ENCODE measurements around the gene GLIPR1. TPM values are rescaled to one million over a fixed set of nuclear protein-coding genes. Genes with fewer than 3 reads are reported as not detected.
"Not testable (repeated sequence)": the region's sequence is repeated elsewhere in the genome, so short reads cannot be mapped to it uniquely, and the experiment has no call there.

GLIPR1 gene
- total RNA-seq, 2 experiments from 2014 or later: 35.2 to 43.6 TPM

GRCh38 chr12:75505706-75506312, 25.3 kb downstream of the GLIPR1 start:
- no peaks in the 10 kb centered on the region for H3K27me3 Mint-ChIP-seq
- H3K9me3 Mint-ChIP-seq: no peaks in the 10 kb centered on the region
- H3K27ac Mint-ChIP-seq: peak overlapping the region; percentile 15
- peaks cover 32% of the 10 kb centered on the region for H3K4me1 Mint-ChIP-seq
- ChIA-PET CTCF (interaction anchor here (1.1 to 1.4 kb wide), 3 partner anchors 21 to 115 kb away, joined by 3 to 10 read pairs (median 3); no protein-coding TSS in a partner anchor), POLR2A (no interaction called here)
- H3K4me3 Mint-ChIP-seq: no peak overlapping the region
- peaks cover 39% of the 10 kb centered on the region for H3K36me3 Mint-ChIP-seq (ENCODE audit: low read depth)
- DNase-seq: no peak

GRCh38 chr12:75507086-75507485, 26.5 kb downstream of the GLIPR1 start:
- ChIA-PET CTCF (interaction anchor here (1.0 to 1.6 kb wide), 6 partner anchors 10 to 542 kb away, joined by 3 to 7 read pairs (median 4); partner anchors contain the start of gene GLIPR1L2), POLR2A (no interaction called here)
- DNase-seq: no peak
- Mint-ChIP-seq H3K36me3 (ENCODE audit: low read depth) (peaks cover 37% of the 10 kb centered on the region), H3K27ac (no peak overlapping the region), H3K4me1 (peaks cover 37% of the 10 kb centered on the region), H3K27me3 (no peaks in the 10 kb centered on the region), H3K9me3 (peaks cover 2% of the 10 kb centered on the region), H3K4me3 (no peak overlapping the region)

GRCh38 chr12:75508159-75508558, 27.6 kb downstream of the GLIPR1 start:
- POLR2A ChIA-PET: no interaction called here
- no peak for DNase-seq
- Mint-ChIP-seq H3K9me3 (peaks cover 2% of the 10 kb centered on the region), H3K27ac (no peak overlapping the region), H3K4me1 (peaks cover 38% of the 10 kb centered on the region), H3K4me3 (no peak overlapping the region), H3K36me3 (ENCODE audit: low read depth) (peaks cover 37% of the 10 kb centered on the region), H3K27me3 (no peaks in the 10 kb centered on the region)
- CTCF ChIA-PET: interaction anchor here (0.6 to 1.6 kb wide), 5 partner anchors 24 to 717 kb away, joined by 3 to 7 read pairs (median 4); partner anchors contain the start of gene GLIPR1

- peaks cover 36% of the 10 kb centered on the region for H3K4me1 Mint-ChIP-seq
- H3K4me3 Mint-ChIP-seq: peak overlapping the region; percentile 89
- CTCF ChIA-PET: interaction anchor here (0.7 to 1.5 kb wide), 3 partner anchors 24 to 27 kb away, joined by 3 read pairs; no protein-coding TSS in a partner anchor
- no peak for DNase-seq
- H3K27ac Mint-ChIP-seq: peak overlapping the region; percentile 98
- H3K9me3 Mint-ChIP-seq: peaks cover 2% of the 10 kb centered on the region
- no peaks in the 10 kb centered on the region for H3K27me3 Mint-ChIP-seq
- peaks cover 30% of the 10 kb centered on the region for H3K36me3 Mint-ChIP-seq (ENCODE audit: low read depth)
- POLR2A ChIA-PET: no interaction called here
Measured at GRCh38 chr12:75509621-75510020, 29.1 kb downstream of the GLIPR1 start.

- peak; percentile 95 for DNase-seq
- Mint-ChIP-seq H3K4me1 (peaks cover 33% of the 10 kb centered on the region), H3K4me3 (peak within 1 kb of the TSS; percentile 89), H3K9me3 (peaks cover 2% of the 10 kb centered on the region), H3K36me3 (ENCODE audit: low read depth) (peaks cover 19% of the 10 kb centered on the region), H3K27me3 (no peaks in the 10 kb centered on the region), H3K27ac (peak within 1 kb of the TSS; percentile 98)
- CTCF ChIA-PET: interaction anchor here (0.5 to 1.7 kb wide), 11 partner anchors 11 to 529 kb away, joined by 3 to 9 read pairs (median 3); partner anchors contain the start of genes GLIPR1 and PHLDA1
- POLR2A ChIA-PET: no interaction called here
Measured at GRCh38 chr12:75511116-75512048, 30.8 kb downstream of the GLIPR1 start, which contains the start of gene KRR1. KRR1 (minus strand) TSS chr12:75511609; CDS start chr12:75511597, 12 bp downstream.

GRCh38 chr12:75521224-75521623, 40.7 kb downstream of the GLIPR1 start:
- DNase-seq; H3K4me1 Mint-ChIP-seq; POLR2A ChIA-PET; H3K4me3 Mint-ChIP-seq; H3K9me3 Mint-ChIP-seq; H3K27ac Mint-ChIP-seq; H3K36me3 Mint-ChIP-seq (ENCODE audit: low read depth); CTCF ChIA-PET: not testable (repeated sequence)
- peaks cover 31% of the 10 kb centered on the region for H3K27me3 Mint-ChIP-seq

- H3K36me3 Mint-ChIP-seq (ENCODE audit: low read depth); H3K4me1 Mint-ChIP-seq; POLR2A ChIA-PET; DNase-seq; H3K27ac Mint-ChIP-seq; H3K9me3 Mint-ChIP-seq; H3K4me3 Mint-ChIP-seq; CTCF ChIA-PET: not testable (repeated sequence)
- peaks cover 36% of the 10 kb centered on the region for H3K27me3 Mint-ChIP-seq
Measured at GRCh38 chr12:75522124-75522523, 41.6 kb downstream of the GLIPR1 start.

- CTCF ChIA-PET: interaction anchor here (2.1 kb wide), 1 partner anchor 291 kb away, joined by 6 read pairs; no protein-coding TSS in a partner anchor
- no peak for DNase-seq
- H3K27me3 Mint-ChIP-seq: peaks cover 44% of the 10 kb centered on the region
- no peaks in the 10 kb centered on the region for H3K9me3 Mint-ChIP-seq
- no peaks in the 10 kb centered on the region for H3K36me3 Mint-ChIP-seq (ENCODE audit: low read depth)
- H3K4me3 Mint-ChIP-seq: no peak overlapping the region
- no peak overlapping the region for H3K27ac Mint-ChIP-seq
- H3K4me1 Mint-ChIP-seq: peaks cover 9% of the 10 kb centered on the region
- POLR2A ChIA-PET: interaction anchor here (0.6 kb wide), 1 partner anchor 511 kb away, joined by 9 read pairs; no protein-coding TSS in a partner anchor
Measured at GRCh38 chr12:75525263-75525662, 44.7 kb downstream of the GLIPR1 start.

GRCh38 chr12:75526655-75527511, 46.3 kb downstream of the GLIPR1 start:
- no peak overlapping the region for H3K27ac Mint-ChIP-seq
- DNase-seq: peak; percentile 17

GRCh38 chr12:75528272-75528671, 47.7 kb downstream of the GLIPR1 start:
- POLR2A ChIA-PET: no interaction called here
- no peaks in the 10 kb centered on the region for H3K36me3 Mint-ChIP-seq (ENCODE audit: low read depth)
- no peaks in the 10 kb centered on the region for H3K9me3 Mint-ChIP-seq

More at GRCh38 chr12:75526655-75527511, 46.3 kb downstream of the GLIPR1 start:
- Mint-ChIP-seq H3K4me1 (peaks cover 9% of the 10 kb centered on the region), H3K27me3 (peaks cover 37% of the 10 kb centered on the region), H3K9me3 (no peaks in the 10 kb centered on the region), H3K4me3 (no peak overlapping the region), H3K36me3 (ENCODE audit: low read depth) (no peaks in the 10 kb centered on the region)
- CTCF ChIA-PET: interaction anchor here (0.7 to 2.6 kb wide), 8 partner anchors 9 to 510 kb away, joined by 3 to 12 read pairs (median 3); partner anchors contain the start of genes KRR1 and PHLDA1
- POLR2A ChIA-PET: interaction anchor here (1.2 kb wide), 1 partner anchor 504 kb away, joined by 3 read pairs; no protein-coding TSS in a partner anchor

GRCh38 chr12:75528692-75529091, 48.1 kb downstream of the GLIPR1 start:
- peaks cover 9% of the 10 kb centered on the region for H3K4me1 Mint-ChIP-seq
- ChIA-PET CTCF (interaction anchor here (2.6 kb wide), 1 partner anchor 508 kb away, joined by 12 read pairs; no protein-coding TSS in a partner anchor), POLR2A (no interaction called here)
- no peak overlapping the region for H3K4me3 Mint-ChIP-seq
- no peak overlapping the region for H3K27ac Mint-ChIP-seq
- H3K9me3 Mint-ChIP-seq: no peaks in the 10 kb centered on the region
- H3K36me3 Mint-ChIP-seq (ENCODE audit: low read depth): no peaks in the 10 kb centered on the region
- no peak for DNase-seq
- H3K27me3 Mint-ChIP-seq: peaks cover 36% of the 10 kb centered on the region

More at GRCh38 chr12:75528272-75528671, 47.7 kb downstream of the GLIPR1 start:
- CTCF ChIA-PET: interaction anchor here (2.0 to 2.6 kb wide), 2 partner anchors 17 to 509 kb away, joined by 7 to 12 read pairs; partner anchors contain the start of gene KRR1
- peaks cover 9% of the 10 kb centered on the region for H3K4me1 Mint-ChIP-seq
- peaks cover 36% of the 10 kb centered on the region for H3K27me3 Mint-ChIP-seq
- no peak overlapping the region for H3K27ac Mint-ChIP-seq
- no peak overlapping the region for H3K4me3 Mint-ChIP-seq
- no peak for DNase-seq

GRCh38 chr12:75529316-75529715, 48.8 kb downstream of the GLIPR1 start:
- H3K27me3 Mint-ChIP-seq: peaks cover 36% of the 10 kb centered on the region
- H3K4me3 Mint-ChIP-seq: no peak overlapping the region
- CTCF ChIA-PET: no interaction called here
- no peaks in the 10 kb centered on the region for H3K9me3 Mint-ChIP-seq
- POLR2A ChIA-PET: no interaction called here
- peaks cover 9% of the 10 kb centered on the region for H3K4me1 Mint-ChIP-seq
- no peak overlapping the region for H3K27ac Mint-ChIP-seq
- H3K36me3 Mint-ChIP-seq (ENCODE audit: low read depth): no peaks in the 10 kb centered on the region
- no peak for DNase-seq

Measured in activated CD4-positive, alpha-beta T cell treated with anti-CD3 and anti-CD28 coated beads, Interleukin-2, amount 10 ng/mL, durations not matched to agents 7 days and 5 days (primary cell).